Measurements from ENCODE around the gene EPB41L4A.

Gene EPB41L4A

DNA sequence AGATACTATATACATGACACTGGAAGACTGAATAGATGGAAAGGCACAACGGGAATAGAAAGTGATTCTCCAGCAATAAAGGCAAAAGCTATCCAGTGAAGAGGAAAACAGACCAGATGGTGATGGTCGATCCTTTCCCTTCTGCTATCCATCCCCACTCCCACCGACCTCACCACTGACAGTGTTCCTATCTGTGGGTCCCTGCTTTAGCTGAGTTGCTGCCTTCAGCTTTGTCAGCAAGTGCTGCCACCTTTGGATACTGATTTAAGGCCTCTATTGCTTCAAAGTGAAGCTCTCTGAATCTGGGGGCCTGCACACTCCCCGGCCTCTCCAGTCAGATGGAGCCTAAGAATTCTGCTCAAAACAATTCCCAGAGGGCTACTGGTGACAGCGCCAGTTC lies 32.3 kb downstream of the EPB41L4A start:
- no peak overlapping the region for H3K18ac ChIP-seq (ENCODE audit: low read depth in 1 of 2, low read length in 2 of 2)
- H3K36me3 ChIP-seq (ENCODE audit: control insufficient read depth in 1 of 2, insufficient read depth in 2 of 2, low read depth in 1 of 2, low read length in 2 of 2) = no peaks in the 10 kb centered on the region
- peaks cover 2% of the 10 kb centered on the region for H3K79me1 ChIP-seq (replicated peaks; ENCODE audit: low read length, poor library complexity, severe bottlenecking)
- H4K8ac ChIP-seq (ENCODE audit: low read length) = no peak overlapping the region
- no peaks in the 10 kb centered on the region for H3K27me3 ChIP-seq (ENCODE audit: control insufficient read depth in 1 of 2, insufficient read depth in 1 of 2, low read length in 2 of 2)
- H3K4me1 ChIP-seq (ENCODE audit: control insufficient read depth, insufficient read depth, low read depth, low read length) = no peaks in the 10 kb centered on the region
- no peak overlapping the region for H3K4ac ChIP-seq (ENCODE audit: low read depth in 1 of 2, low read length in 2 of 2)
- H2AFZ ChIP-seq (ENCODE audit: low read depth, low read length) = no peak overlapping the region
- WGBS = 84% methylated on average over 5 of the region's 5 CpGs
- no peak overlapping the region for H2AK5ac ChIP-seq (ENCODE audit: low read length, severe bottlenecking)
- H3K4me3 ChIP-seq (ENCODE audit: insufficient read depth in 1 of 2, low read depth in 1 of 2, low read length in 2 of 2) = no peak overlapping the region
- H2BK12ac ChIP-seq (ENCODE audit: low read length in 2 of 2) = no peak overlapping the region
- no peak overlapping the region for H2BK5ac ChIP-seq (ENCODE audit: low read depth, low read length, poor library complexity, severe bottlenecking)
- H2BK120ac ChIP-seq (ENCODE audit: low read depth, low read length) = no peak overlapping the region
- no peak for DNase-seq
- H3K9ac ChIP-seq (ENCODE audit: low read length) = no peak overlapping the region
- H3K23ac ChIP-seq (ENCODE audit: low read length in 2 of 2) = no peak overlapping the region
- no peak overlapping the region for H3K14ac ChIP-seq (ENCODE audit: low read length in 2 of 2)
- H3K4me2 ChIP-seq (ENCODE audit: low read length, poor library complexity, severe bottlenecking) = no peak overlapping the region
- no peak overlapping the region for H4K91ac ChIP-seq (ENCODE audit: low read length)
- H3K9me3 ChIP-seq (ENCODE audit: control insufficient read depth, low read length) = no peaks in the 10 kb centered on the region
- no peak overlapping the region for H2BK15ac ChIP-seq (ENCODE audit: low read depth, poor library complexity, severe bottlenecking)
- no peak overlapping the region for H3K27ac ChIP-seq (ENCODE audit: low read length, poor library complexity, severe bottlenecking)

DNA sequence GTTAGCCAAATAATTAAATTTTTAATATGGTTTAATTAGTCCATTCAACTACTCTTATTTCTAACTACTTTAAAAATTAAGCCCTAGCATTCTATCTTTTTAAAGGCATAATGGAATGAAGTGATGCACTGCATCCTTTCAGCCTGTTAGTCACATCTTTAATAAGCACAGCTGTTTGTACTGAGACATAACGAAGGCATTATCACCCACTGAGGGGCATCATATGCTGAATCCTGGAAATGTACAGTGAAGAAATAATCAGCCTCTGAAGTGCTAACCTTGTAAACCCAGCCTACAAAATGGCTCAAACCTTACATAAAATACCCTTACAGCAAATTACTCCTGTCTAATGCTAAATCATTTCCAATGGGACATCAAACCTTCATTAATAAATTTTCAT lies 33.1 kb downstream of the EPB41L4A start:
- WGBS = 82% methylated on average over 1 of the region's 1 CpG
- Histone ChIP-seq H2BK120ac (ENCODE audit: low read depth, low read length) (no peak overlapping the region), H3K36me3 (ENCODE audit: control insufficient read depth in 1 of 2, insufficient read depth in 2 of 2, low read depth in 1 of 2, low read length in 2 of 2) (no peaks in the 10 kb centered on the region), H3K18ac (ENCODE audit: low read depth in 1 of 2, low read length in 2 of 2) (no peak overlapping the region), H2AK5ac (ENCODE audit: low read length, severe bottlenecking) (no peak overlapping the region), H3K27ac (ENCODE audit: low read length, poor library complexity, severe bottlenecking) (no peak overlapping the region), H3K9ac (ENCODE audit: low read length) (no peak overlapping the region), H2AFZ (ENCODE audit: low read depth, low read length) (no peak overlapping the region), H3K4me3 (ENCODE audit: insufficient read depth in 1 of 2, low read depth in 1 of 2, low read length in 2 of 2) (no peak overlapping the region), H3K14ac (ENCODE audit: low read length in 2 of 2) (no peak overlapping the region), H3K4ac (ENCODE audit: low read depth in 1 of 2, low read length in 2 of 2) (no peak overlapping the region), H4K8ac (ENCODE audit: low read length) (no peak overlapping the region), H3K9me3 (ENCODE audit: control insufficient read depth, low read length) (no peaks in the 10 kb centered on the region), H3K23ac (ENCODE audit: low read length in 2 of 2) (no peak overlapping the region), H3K4me2 (ENCODE audit: low read length, poor library complexity, severe bottlenecking) (no peak overlapping the region), H3K79me1 (replicated peaks; ENCODE audit: low read length, poor library complexity, severe bottlenecking) (peaks cover 2% of the 10 kb centered on the region), H2BK15ac (ENCODE audit: low read depth, poor library complexity, severe bottlenecking) (no peak overlapping the region), H3K27me3 (ENCODE audit: control insufficient read depth in 1 of 2, insufficient read depth in 1 of 2, low read length in 2 of 2) (no peaks in the 10 kb centered on the region), H3K4me1 (ENCODE audit: control insufficient read depth, insufficient read depth, low read depth, low read length) (no peaks in the 10 kb centered on the region), H2BK5ac (ENCODE audit: low read depth, low read length, poor library complexity, severe bottlenecking) (no peak overlapping the region), H4K91ac (ENCODE audit: low read length) (no peak overlapping the region), H2BK12ac (ENCODE audit: low read length in 2 of 2) (no peak overlapping the region)
- no peak for DNase-seq

DNA sequence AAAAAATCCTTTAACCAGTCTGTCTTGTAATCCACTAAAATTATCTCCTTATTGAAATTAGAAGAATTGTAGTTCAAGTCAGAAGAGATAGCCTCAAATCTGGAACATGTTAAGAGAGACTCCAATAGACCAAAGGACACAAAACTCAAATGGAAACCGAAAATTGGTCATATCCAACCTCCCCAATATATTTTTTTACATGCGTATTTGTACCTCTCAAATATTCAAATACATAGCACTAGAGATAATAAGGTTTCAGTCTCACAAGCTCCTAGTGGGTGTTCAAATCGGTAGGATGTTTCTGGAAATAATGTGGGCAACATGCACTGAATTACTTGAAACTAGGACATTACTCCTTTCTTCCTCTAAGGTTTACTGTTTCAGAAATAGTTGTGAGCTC lies 33.5 kb downstream of the EPB41L4A start:
- no peak overlapping the region for H4K8ac ChIP-seq (ENCODE audit: low read length)
- H2AK5ac ChIP-seq (ENCODE audit: low read length, severe bottlenecking) = no peak overlapping the region
- no peak overlapping the region for H2BK5ac ChIP-seq (ENCODE audit: low read depth, low read length, poor library complexity, severe bottlenecking)
- no peaks in the 10 kb centered on the region for H3K9me3 ChIP-seq (ENCODE audit: control insufficient read depth, low read length)
- no peak overlapping the region for H2BK120ac ChIP-seq (ENCODE audit: low read depth, low read length)
- H3K23ac ChIP-seq (ENCODE audit: low read length in 2 of 2) = no peak overlapping the region
- no peak overlapping the region for H2BK12ac ChIP-seq (ENCODE audit: low read length in 2 of 2)
- no peak overlapping the region for H3K9ac ChIP-seq (ENCODE audit: low read length)
- H3K27me3 ChIP-seq (ENCODE audit: control insufficient read depth in 1 of 2, insufficient read depth in 1 of 2, low read length in 2 of 2) = no peaks in the 10 kb centered on the region
- H3K27ac ChIP-seq (ENCODE audit: low read length, poor library complexity, severe bottlenecking) = no peak overlapping the region
- no peak overlapping the region for H3K4me2 ChIP-seq (ENCODE audit: low read length, poor library complexity, severe bottlenecking)
- H3K4me1 ChIP-seq (ENCODE audit: control insufficient read depth, insufficient read depth, low read depth, low read length) = no peaks in the 10 kb centered on the region
- no peak overlapping the region for H4K91ac ChIP-seq (ENCODE audit: low read length)
- no peaks in the 10 kb centered on the region for H3K36me3 ChIP-seq (ENCODE audit: control insufficient read depth in 1 of 2, insufficient read depth in 2 of 2, low read depth in 1 of 2, low read length in 2 of 2)
- H3K4ac ChIP-seq (ENCODE audit: low read depth in 1 of 2, low read length in 2 of 2) = no peak overlapping the region
- no peak overlapping the region for H2BK15ac ChIP-seq (ENCODE audit: low read depth, poor library complexity, severe bottlenecking)
- no peak overlapping the region for H2AFZ ChIP-seq (ENCODE audit: low read depth, low read length)
- H3K4me3 ChIP-seq (ENCODE audit: insufficient read depth in 1 of 2, low read depth in 1 of 2, low read length in 2 of 2) = no peak overlapping the region
- peaks cover 2% of the 10 kb centered on the region for H3K79me1 ChIP-seq (replicated peaks; ENCODE audit: low read length, poor library complexity, severe bottlenecking)
- WGBS = 83% methylated on average over 1 of the region's 3 CpGs
- DNase-seq = no peak
- H3K18ac ChIP-seq (ENCODE audit: low read depth in 1 of 2, low read length in 2 of 2) = no peak overlapping the region
- H3K14ac ChIP-seq (ENCODE audit: low read length in 2 of 2) = no peak overlapping the region

DNA sequence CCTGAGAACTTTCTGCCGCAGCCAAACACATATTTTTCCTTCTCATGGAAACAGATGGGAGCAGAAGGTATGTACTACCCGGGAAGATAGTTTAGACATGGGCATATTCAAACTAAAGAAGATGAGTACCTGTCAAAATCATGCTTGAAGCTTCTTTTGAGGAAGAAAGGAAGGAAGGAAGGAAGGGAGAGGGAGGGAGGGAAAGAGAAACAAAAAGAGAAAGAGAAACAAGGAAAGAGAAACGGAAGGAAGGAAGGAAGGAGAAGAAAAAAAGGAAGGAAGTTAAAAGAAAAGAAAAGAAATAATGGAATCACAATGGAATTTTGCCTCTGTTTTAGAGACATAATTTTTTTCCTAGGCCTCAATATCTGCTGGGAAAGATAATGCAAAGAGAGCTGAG lies 34.6 kb downstream of the EPB41L4A start:
- no peaks in the 10 kb centered on the region for H3K4me1 ChIP-seq (ENCODE audit: control insufficient read depth, insufficient read depth, low read depth, low read length)
- H2AK5ac ChIP-seq (ENCODE audit: low read length, severe bottlenecking) = no peak overlapping the region
- no peak overlapping the region for H3K18ac ChIP-seq (ENCODE audit: low read depth in 1 of 2, low read length in 2 of 2)
- no peak overlapping the region for H3K4ac ChIP-seq (ENCODE audit: low read depth in 1 of 2, low read length in 2 of 2)
- no peak overlapping the region for H4K91ac ChIP-seq (ENCODE audit: low read length)
- WGBS = 90% methylated on average over 2 of the region's 3 CpGs
- no peak overlapping the region for H3K27ac ChIP-seq (ENCODE audit: low read length, poor library complexity, severe bottlenecking)
- no peak overlapping the region for H2BK120ac ChIP-seq (ENCODE audit: low read depth, low read length)
- H2AFZ ChIP-seq (ENCODE audit: low read depth, low read length) = no peak overlapping the region
- H3K27me3 ChIP-seq (ENCODE audit: control insufficient read depth in 1 of 2, insufficient read depth in 1 of 2, low read length in 2 of 2) = no peaks in the 10 kb centered on the region
- no peak overlapping the region for H3K23ac ChIP-seq (ENCODE audit: low read length in 2 of 2)
- peaks cover 2% of the 10 kb centered on the region for H3K79me1 ChIP-seq (replicated peaks; ENCODE audit: low read length, poor library complexity, severe bottlenecking)
- H3K36me3 ChIP-seq (ENCODE audit: control insufficient read depth in 1 of 2, insufficient read depth in 2 of 2, low read depth in 1 of 2, low read length in 2 of 2) = no peaks in the 10 kb centered on the region
- no peak overlapping the region for H2BK15ac ChIP-seq (ENCODE audit: low read depth, poor library complexity, severe bottlenecking)
- no peak overlapping the region for H3K14ac ChIP-seq (ENCODE audit: low read length in 2 of 2)
- H3K9ac ChIP-seq (ENCODE audit: low read length) = no peak overlapping the region
- no peak overlapping the region for H2BK12ac ChIP-seq (ENCODE audit: low read length in 2 of 2)
- no peak overlapping the region for H3K4me3 ChIP-seq (ENCODE audit: insufficient read depth in 1 of 2, low read depth in 1 of 2, low read length in 2 of 2)
- H3K9me3 ChIP-seq (ENCODE audit: control insufficient read depth, low read length) = no peaks in the 10 kb centered on the region
- H4K8ac ChIP-seq (ENCODE audit: low read length) = no peak overlapping the region
- DNase-seq = no peak
- H2BK5ac ChIP-seq (ENCODE audit: low read depth, low read length, poor library complexity, severe bottlenecking) = no peak overlapping the region
- H3K4me2 ChIP-seq (ENCODE audit: low read length, poor library complexity, severe bottlenecking) = no peak overlapping the region

Data from mesenchymal stem cell (in vitro differentiated cells and primary cell).